HepG2 (cell line): Measurements from ENCODE around the gene SERP1.

Experiments
- CTCF ChIP-seq: sonication (generic); formaldehyde crosslinking; IDR thresholded peaks from 2 replicates; pipeline ENCODE4 v1.5.0; 2020; ENCODE audit warnings: mild to moderate bottlenecking, missing genetic modification reagents, moderate library complexity
- ZFP1 ChIP-seq: IDR thresholded peaks from 2 replicates; pipeline ENCODE4 v1.6.1; 2016
- ZNF24 ChIP-seq: fragments of 450-650 bp; IDR thresholded peaks from 2 replicates; pipeline ENCODE4 v1.6.1; 2017; ENCODE audit warnings: antibody characterized with exemption, mild to moderate bottlenecking
- ZNF367 ChIP-seq: sonication (generic); formaldehyde crosslinking; IDR thresholded peaks from 2 replicates; pipeline ENCODE4 v1.4.0; 2020; ENCODE audit warnings: missing genetic modification reagents, borderline replicate concordance

DNA sequence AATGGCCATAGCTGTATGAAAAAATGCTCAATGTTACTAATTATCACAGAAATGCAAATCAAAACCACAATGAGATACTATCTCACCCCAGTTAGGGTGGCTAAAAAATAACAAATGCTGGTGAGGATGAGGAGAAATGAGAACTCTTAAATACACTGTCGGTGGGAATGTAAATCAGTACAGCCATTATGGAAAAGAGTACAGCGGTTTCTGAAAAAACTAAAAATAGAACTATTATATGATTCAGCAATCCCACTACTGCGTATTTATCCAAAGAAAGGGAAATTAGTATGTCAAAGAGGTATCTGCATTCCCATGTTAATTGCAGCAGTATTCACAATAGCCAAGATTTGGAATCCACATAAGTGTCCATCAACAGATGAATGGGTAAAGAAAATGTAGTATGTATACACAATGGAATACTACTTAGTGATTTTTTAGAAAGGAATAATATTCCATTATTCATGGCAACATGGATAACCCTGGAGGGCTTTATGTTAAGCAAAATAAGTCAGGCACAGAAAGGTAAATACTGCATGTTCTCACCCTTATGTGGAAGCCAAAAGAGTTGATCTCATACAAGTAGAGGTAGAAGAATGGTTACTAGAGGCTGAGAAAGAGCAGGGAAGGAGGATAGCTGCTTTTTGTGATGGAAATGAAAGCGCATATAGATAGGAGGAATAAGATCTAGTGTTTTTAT, 35.0 kb downstream of the SERP1 start:
- TF ChIP-seq ZFP1 (CRISPR knock-in tag) (no peak), CTCF (CRISPR knock-in tag) (no peak), ZNF24 (no peak), ZNF367 (CRISPR knock-in tag) (no peak)
